GM23338 (cell line): ENCODE results near the gene STAB2. TPM values are rescaled to one million over a fixed set of nuclear protein-coding genes. Genes with fewer than 3 reads are reported as not detected.

Experiments used
- ATAC-seq: fragments of 200-7000 bp; cut with Tn5 transposase; 3 replicates; pipeline ENCODE4 v1.9.1; 2020
- DNase-seq: peaks from one replicate; pipeline ENCODE4 v3.0.0-alpha.2; 2015; ENCODE audit warnings: low spot score
- H2AFZ ChIP-seq: fragments of 200-600 bp; sonication (generic); 2 replicates; pipeline ENCODE4 v1.8.0; 2016; ENCODE audit warnings: antibody characterized with exemption, mild to moderate bottlenecking, moderate library complexity
- H3F3A ChIP-seq: fragments of 200-600 bp; sonication (generic); replicated peaks from 2 replicates; pipeline ENCODE4 v1.8.0; 2017; ENCODE audit warnings: antibody characterized with exemption, mixed run types, low read depth
- H3K27ac ChIP-seq: fragments of 200-600 bp; sonication (generic); 2 replicates; pipeline ENCODE4 v1.6.1; 2016; ENCODE audit warnings: low read depth
- H3K27me3 ChIP-seq: fragments of 200-600 bp; sonication (generic); 2 replicates; pipeline ENCODE4 v1.8.0; 2016; ENCODE audit warnings: mild to moderate bottlenecking, mixed run types, moderate library complexity; ENCODE audit not compliant: insufficient read depth
- H3K36me3 ChIP-seq: fragments of 200-600 bp; sonication (generic); 2 replicates; pipeline ENCODE4 v1.8.0; 2016; ENCODE audit warnings: mild to moderate bottlenecking; ENCODE audit not compliant: insufficient read depth
- H3K4me1 ChIP-seq: fragments of 200-600 bp; sonication (generic); 2 replicates; pipeline ENCODE4 v1.8.0; 2016; ENCODE audit warnings: mild to moderate bottlenecking, moderate library complexity; ENCODE audit not compliant: insufficient read depth
- H3K4me2 ChIP-seq: fragments of 200-600 bp; sonication (generic); 2 replicates; pipeline ENCODE4 v1.7.1; 2017; ENCODE audit warnings: mixed run types
- H3K4me3 ChIP-seq: fragments of 200-600 bp; sonication (generic); 2 replicates; pipeline ENCODE4 v1.6.1; 2016; ENCODE audit warnings: mixed run types
- H3K79me2 ChIP-seq: fragments of 200-600 bp; sonication (generic); replicated peaks from 2 replicates; pipeline ENCODE4 v1.8.0; 2017; ENCODE audit warnings: mild to moderate bottlenecking; ENCODE audit not compliant: insufficient read depth
- H3K9me2 ChIP-seq: fragments of 200-600 bp; sonication (generic); 2 replicates; pipeline ENCODE4 v1.8.0; 2017; ENCODE audit not compliant: insufficient read depth
- H4K20me1 ChIP-seq: fragments of 200-600 bp; sonication (generic); replicated peaks from 2 replicates; pipeline ENCODE4 v1.8.0; 2017; ENCODE audit warnings: mild to moderate bottlenecking; ENCODE audit not compliant: insufficient read depth
- H3K27ac Mint-ChIP-seq: 2 replicates; pipeline ENCODE4 v1.8.0; 2020; ENCODE audit warnings: inconsistent platforms, mild to moderate bottlenecking, moderate library complexity, mixed read lengths
- H3K27me3 Mint-ChIP-seq: 3 replicates; pipeline ENCODE4 v1.8.0; 2022; ENCODE audit warnings: low read depth, mild to moderate bottlenecking, moderate library complexity, mixed read lengths, inconsistent platforms; ENCODE audit not compliant: insufficient read depth, poor library complexity
- H3K36me3 Mint-ChIP-seq: 3 replicates; pipeline ENCODE4 v1.8.0; 2021; ENCODE audit warnings: low read depth, mild to moderate bottlenecking, inconsistent platforms, moderate library complexity, mixed read lengths
- H3K4me1 Mint-ChIP-seq: 3 replicates; pipeline ENCODE4 v1.8.0; 2020; ENCODE audit warnings: mild to moderate bottlenecking, inconsistent platforms, mixed read lengths
- H3K4me3 Mint-ChIP-seq: 3 replicates; pipeline ENCODE4 v1.8.0; 2021; ENCODE audit warnings: moderate library complexity, mild to moderate bottlenecking, inconsistent platforms, mixed read lengths
- H3K9me3 Mint-ChIP-seq: 3 replicates; pipeline ENCODE4 v1.8.0; 2020; ENCODE audit warnings: moderate library complexity, mild to moderate bottlenecking, inconsistent platforms, mixed read lengths
- CREB1 ChIP-seq: fragments of 250-450 bp; sonication (Bioruptor Pico); IDR thresholded peaks from 2 replicates; pipeline ENCODE4 v1.5.0; 2020; ENCODE audit warnings: low read depth, mild to moderate bottlenecking, moderate library complexity
- CTCF ChIP-seq, 2 experiments: fragments of 200-600 bp in 1 of 2; sonication (generic) in 1 of 2; conservative IDR thresholded peaks; 2 replicates each; pipeline versions ENCODE4 v1.5.1 to v1.6.1; 2016 to 2017; ENCODE audit warnings: antibody characterized with exemption in 2 of 2, low read depth in 2 of 2, mild to moderate bottlenecking in 2 of 2, moderate library complexity in 1 of 2
- EZH2 ChIP-seq: fragments of 200-600 bp; sonication (generic); IDR thresholded peaks from one replicate; pipeline ENCODE4 v1.8.0; 2017; ENCODE audit warnings: antibody characterized with exemption, mild to moderate bottlenecking, low read depth; ENCODE audit not compliant: unreplicated experiment
- EZH2phosphoT487 ChIP-seq: fragments of 200-600 bp; sonication (generic); IDR thresholded peaks from one replicate; pipeline ENCODE4 v1.8.1; 2018; ENCODE audit warnings: antibody characterized with exemption; ENCODE audit not compliant: unreplicated experiment
- JUNB ChIP-seq: IDR thresholded peaks from one replicate; pipeline ENCODE4 v1.6.1; 2016; ENCODE audit warnings: antibody characterized with exemption; ENCODE audit not compliant: unreplicated experiment
- NANOG ChIP-seq: IDR thresholded peaks from 2 replicates; pipeline ENCODE4 v1.6.1; 2016; ENCODE audit warnings: antibody characterized with exemption, borderline replicate concordance
- POLR2AphosphoS5 ChIP-seq: IDR thresholded peaks from 2 replicates; pipeline ENCODE4 v1.6.1; 2016; ENCODE audit warnings: antibody characterized with exemption, low read depth
- STAT1 ChIP-seq: IDR thresholded peaks from one replicate; pipeline ENCODE4 v1.6.1; 2016; ENCODE audit warnings: antibody characterized with exemption; ENCODE audit not compliant: unreplicated experiment
- ZNF114 ChIP-seq: fragments of 250-450 bp; sonication (Bioruptor Pico); IDR thresholded peaks from 2 replicates; pipeline ENCODE4 v1.5.0; 2020; ENCODE audit warnings: mild to moderate bottlenecking, moderate library complexity
- ZNF331 ChIP-seq: fragments of 250-450 bp; sonication (Bioruptor Pico); IDR thresholded peaks from 2 replicates; pipeline ENCODE4 v1.5.0; 2020; ENCODE audit warnings: low read depth, mild to moderate bottlenecking, moderate library complexity
- ZNF462 ChIP-seq: fragments of 250-450 bp; sonication (Bioruptor Pico); IDR thresholded peaks from 2 replicates; pipeline ENCODE4 v1.5.0; 2020; ENCODE audit warnings: mild to moderate bottlenecking, moderate library complexity
- polyA plus RNA-seq: library from polyadenylated mRNA; unstranded; fragments of >200 nt; fragmentation: Nextera tagmentation; extraction: Ambion mirVana; gene quantifications from 2 replicates; pipeline ENCODE4 v1.2.1, GENCODE V29; 2016
- total RNA-seq: library from RNA; depleted of rRNA; stranded (reverse); fragments of >200 nt; shearing (Covaris generic); gene quantifications from 2 replicates; pipeline ENCODE4 v1.2.3, GENCODE V29; 2014
- TF ChIP-seq, protein P1 (sequence below): IDR thresholded peaks from 2 replicates; pipeline ENCODE4 v1.6.1; 2016; ENCODE audit warnings: antibody characterized with exemption
- TF ChIP-seq, protein P2 (sequence below): IDR thresholded peaks from one replicate; pipeline ENCODE4 v1.6.1; 2018; ENCODE audit warnings: antibody characterized with exemption; ENCODE audit not compliant: unreplicated experiment

The STAB2 gene
- total and polyA plus RNA-seq, 2 experiments from 2014 or later = 0.14 TPM; not detected in 1

- peaks cover 52% of the 10 kb centered on the region for H3K36me3 Mint-ChIP-seq
Measured at GRCh38 chr12:103793046-103793445, 206.0 kb downstream of the STAB2 start.

More at GRCh38 chr12:103793046-103793445, 206.0 kb downstream of the STAB2 start:
- H3K9me2 ChIP-seq = no peaks in the 10 kb centered on the region
- no peak overlapping the region for H3K27ac ChIP-seq
- peaks cover 8% of the 10 kb centered on the region; the same call in 1 of the 2 replicates for H3K4me1 ChIP-seq
- no peak overlapping the region for H3K4me3 ChIP-seq
- Mint-ChIP-seq H3K27ac (0 out of 2 replicates have a peak overlapping the region, but pooled peaks have one; percentile 21), H3K4me1 (peaks cover 8% of the 10 kb centered on the region; the same call in 2 of the 3 replicates), H3K4me3 (no peak overlapping the region), H3K9me3 (no peaks in the 10 kb centered on the region; the same call in 2 of the 3 replicates), H3K27me3 (no peaks in the 10 kb centered on the region)
- no peak for ATAC-seq
- H3K79me2 ChIP-seq = no peaks in the 10 kb centered on the region; the same call in 1 of the 2 replicates
- H3K4me2 ChIP-seq = no peak overlapping the region
- H3K36me3 ChIP-seq = no peaks in the 10 kb centered on the region
- H2AFZ ChIP-seq = no peak overlapping the region
- no peak for TF ChIP-seq ZNF462
- no peak for TF ChIP-seq CREB1 (CRISPR knock-in tag)
- no peak for TF ChIP-seq EZH2phosphoT487
- TF ChIP-seq ZNF114 = no peak
- TF ChIP-seq, protein P1, sequence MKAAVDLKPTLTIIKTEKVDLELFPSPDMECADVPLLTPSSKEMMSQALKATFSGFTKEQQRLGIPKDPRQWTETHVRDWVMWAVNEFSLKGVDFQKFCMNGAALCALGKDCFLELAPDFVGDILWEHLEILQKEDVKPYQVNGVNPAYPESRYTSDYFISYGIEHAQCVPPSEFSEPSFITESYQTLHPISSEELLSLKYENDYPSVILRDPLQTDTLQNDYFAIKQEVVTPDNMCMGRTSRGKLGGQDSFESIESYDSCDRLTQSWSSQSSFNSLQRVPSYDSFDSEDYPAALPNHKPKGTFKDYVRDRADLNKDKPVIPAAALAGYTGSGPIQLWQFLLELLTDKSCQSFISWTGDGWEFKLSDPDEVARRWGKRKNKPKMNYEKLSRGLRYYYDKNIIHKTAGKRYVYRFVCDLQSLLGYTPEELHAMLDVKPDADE = no peak
- TF ChIP-seq POLR2AphosphoS5 = no peak
- no peak for TF ChIP-seq EZH2
- no peak for TF ChIP-seq STAT1
- no peak for TF ChIP-seq CTCF (conservative IDR thresholded peaks at IDR 0.05; ENCODE audit: low read depth in 2 of 2)
- no peak for TF ChIP-seq NANOG
- no peak for TF ChIP-seq ZNF331 (CRISPR knock-in tag)
- TF ChIP-seq, protein P2, sequence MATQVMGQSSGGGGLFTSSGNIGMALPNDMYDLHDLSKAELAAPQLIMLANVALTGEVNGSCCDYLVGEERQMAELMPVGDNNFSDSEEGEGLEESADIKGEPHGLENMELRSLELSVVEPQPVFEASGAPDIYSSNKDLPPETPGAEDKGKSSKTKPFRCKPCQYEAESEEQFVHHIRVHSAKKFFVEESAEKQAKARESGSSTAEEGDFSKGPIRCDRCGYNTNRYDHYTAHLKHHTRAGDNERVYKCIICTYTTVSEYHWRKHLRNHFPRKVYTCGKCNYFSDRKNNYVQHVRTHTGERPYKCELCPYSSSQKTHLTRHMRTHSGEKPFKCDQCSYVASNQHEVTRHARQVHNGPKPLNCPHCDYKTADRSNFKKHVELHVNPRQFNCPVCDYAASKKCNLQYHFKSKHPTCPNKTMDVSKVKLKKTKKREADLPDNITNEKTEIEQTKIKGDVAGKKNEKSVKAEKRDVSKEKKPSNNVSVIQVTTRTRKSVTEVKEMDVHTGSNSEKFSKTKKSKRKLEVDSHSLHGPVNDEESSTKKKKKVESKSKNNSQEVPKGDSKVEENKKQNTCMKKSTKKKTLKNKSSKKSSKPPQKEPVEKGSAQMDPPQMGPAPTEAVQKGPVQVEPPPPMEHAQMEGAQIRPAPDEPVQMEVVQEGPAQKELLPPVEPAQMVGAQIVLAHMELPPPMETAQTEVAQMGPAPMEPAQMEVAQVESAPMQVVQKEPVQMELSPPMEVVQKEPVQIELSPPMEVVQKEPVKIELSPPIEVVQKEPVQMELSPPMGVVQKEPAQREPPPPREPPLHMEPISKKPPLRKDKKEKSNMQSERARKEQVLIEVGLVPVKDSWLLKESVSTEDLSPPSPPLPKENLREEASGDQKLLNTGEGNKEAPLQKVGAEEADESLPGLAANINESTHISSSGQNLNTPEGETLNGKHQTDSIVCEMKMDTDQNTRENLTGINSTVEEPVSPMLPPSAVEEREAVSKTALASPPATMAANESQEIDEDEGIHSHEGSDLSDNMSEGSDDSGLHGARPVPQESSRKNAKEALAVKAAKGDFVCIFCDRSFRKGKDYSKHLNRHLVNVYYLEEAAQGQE = no peak
- no peak for TF ChIP-seq JUNB
- no peaks in the 10 kb centered on the region for H3F3A ChIP-seq
- no peak for DNase-seq
- H3K27me3 ChIP-seq = no peaks in the 10 kb centered on the region
- H4K20me1 ChIP-seq = no peaks in the 10 kb centered on the region
